Measurements from ENCODE around the gene HM13. TPM values are rescaled to one million over a fixed set of nuclear protein-coding genes. Genes with fewer than 3 reads are reported as not detected.

The HM13 gene
- total and polyA plus RNA-seq, 2 experiments from 2014 or later: 126 to 150 TPM

DNA sequence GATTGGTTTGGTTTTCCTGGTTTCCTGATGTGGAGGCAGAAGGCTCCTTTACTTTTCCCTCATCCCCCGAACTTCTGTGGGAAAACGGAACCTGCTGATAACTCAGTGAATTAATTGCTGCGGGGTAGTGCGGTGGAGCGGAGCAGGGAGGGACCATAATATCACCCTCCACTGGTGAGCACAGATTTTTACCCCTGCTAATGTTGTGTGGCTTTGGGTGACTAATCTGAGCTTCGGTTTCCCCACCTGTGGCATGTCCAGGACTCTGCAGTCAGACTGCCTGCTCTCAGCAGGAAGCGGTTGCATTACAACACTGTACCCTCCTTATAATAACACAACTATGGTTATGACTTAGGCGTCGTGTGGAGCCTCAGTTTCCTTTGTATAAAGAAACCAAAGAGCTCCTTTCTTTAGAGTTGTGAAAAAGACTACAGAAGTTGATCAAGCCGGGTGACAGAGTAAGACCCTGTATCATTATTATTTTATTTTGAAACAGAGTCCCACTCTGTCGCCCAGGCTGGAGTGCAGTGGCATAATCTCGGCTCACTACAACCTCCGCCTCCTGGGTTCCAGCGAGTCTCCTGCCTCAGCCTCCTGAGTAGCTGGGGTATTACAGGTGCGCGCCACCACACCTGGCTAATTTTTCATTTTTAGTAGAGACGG, 88.7 kb downstream of the HM13 start:
- H3K79me2 ChIP-seq (replicated peaks; ENCODE audit: insufficient read depth): peaks cover 19% of the 10 kb centered on the region
- Mint-ChIP-seq H3K9me3 (peaks cover 5% of the 10 kb centered on the region; the same call in 1 of the 3 replicates), H3K27ac (no peak overlapping the region; the same call in 1 of the 2 replicates), H3K27me3 (ENCODE audit: insufficient read depth, low read depth, poor library complexity) (peaks cover 41% of the 10 kb centered on the region), H3K4me1 (peaks cover 30% of the 10 kb centered on the region), H3K36me3 (ENCODE audit: low read depth) (peaks cover 13% of the 10 kb centered on the region), H3K4me3 (peak overlapping the region; percentile 20; the same call in 1 of the 3 replicates)
- no peaks in the 10 kb centered on the region for H3K27me3 ChIP-seq (ENCODE audit: insufficient read depth)
- H3K4me1 ChIP-seq (ENCODE audit: insufficient read depth): peaks cover 35% of the 10 kb centered on the region
- H3K4me2 ChIP-seq: peak overlapping the region; percentile 35; the same call in 1 of the 2 replicates
- no peak overlapping the region for H3K4me3 ChIP-seq
- H3F3A ChIP-seq (replicated peaks; ENCODE audit: low read depth): peaks cover 34% of the 10 kb centered on the region
- no peaks in the 10 kb centered on the region for H3K9me2 ChIP-seq (ENCODE audit: insufficient read depth)
- TF ChIP-seq, protein P1, sequence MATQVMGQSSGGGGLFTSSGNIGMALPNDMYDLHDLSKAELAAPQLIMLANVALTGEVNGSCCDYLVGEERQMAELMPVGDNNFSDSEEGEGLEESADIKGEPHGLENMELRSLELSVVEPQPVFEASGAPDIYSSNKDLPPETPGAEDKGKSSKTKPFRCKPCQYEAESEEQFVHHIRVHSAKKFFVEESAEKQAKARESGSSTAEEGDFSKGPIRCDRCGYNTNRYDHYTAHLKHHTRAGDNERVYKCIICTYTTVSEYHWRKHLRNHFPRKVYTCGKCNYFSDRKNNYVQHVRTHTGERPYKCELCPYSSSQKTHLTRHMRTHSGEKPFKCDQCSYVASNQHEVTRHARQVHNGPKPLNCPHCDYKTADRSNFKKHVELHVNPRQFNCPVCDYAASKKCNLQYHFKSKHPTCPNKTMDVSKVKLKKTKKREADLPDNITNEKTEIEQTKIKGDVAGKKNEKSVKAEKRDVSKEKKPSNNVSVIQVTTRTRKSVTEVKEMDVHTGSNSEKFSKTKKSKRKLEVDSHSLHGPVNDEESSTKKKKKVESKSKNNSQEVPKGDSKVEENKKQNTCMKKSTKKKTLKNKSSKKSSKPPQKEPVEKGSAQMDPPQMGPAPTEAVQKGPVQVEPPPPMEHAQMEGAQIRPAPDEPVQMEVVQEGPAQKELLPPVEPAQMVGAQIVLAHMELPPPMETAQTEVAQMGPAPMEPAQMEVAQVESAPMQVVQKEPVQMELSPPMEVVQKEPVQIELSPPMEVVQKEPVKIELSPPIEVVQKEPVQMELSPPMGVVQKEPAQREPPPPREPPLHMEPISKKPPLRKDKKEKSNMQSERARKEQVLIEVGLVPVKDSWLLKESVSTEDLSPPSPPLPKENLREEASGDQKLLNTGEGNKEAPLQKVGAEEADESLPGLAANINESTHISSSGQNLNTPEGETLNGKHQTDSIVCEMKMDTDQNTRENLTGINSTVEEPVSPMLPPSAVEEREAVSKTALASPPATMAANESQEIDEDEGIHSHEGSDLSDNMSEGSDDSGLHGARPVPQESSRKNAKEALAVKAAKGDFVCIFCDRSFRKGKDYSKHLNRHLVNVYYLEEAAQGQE (IDR thresholded peaks at IDR 0.05; ENCODE audit: unreplicated experiment): no peak
- TF ChIP-seq EZH2phosphoT487 (IDR thresholded peaks at IDR 0.05; ENCODE audit: unreplicated experiment) (no peak), EZH2 (IDR thresholded peaks at IDR 0.05; ENCODE audit: low read depth, unreplicated experiment) (no peak), POLR2AphosphoS5 (IDR thresholded peaks at IDR 0.05; ENCODE audit: low read depth) (no peak), CREB1 (CRISPR knock-in tag; IDR thresholded peaks at IDR 0.05; ENCODE audit: low read depth) (no peak), JUNB (IDR thresholded peaks at IDR 0.05; ENCODE audit: unreplicated experiment) (no peak), NANOG (IDR thresholded peaks at IDR 0.05; ENCODE audit: borderline replicate concordance) (no peak), STAT1 (IDR thresholded peaks at IDR 0.05; ENCODE audit: unreplicated experiment) (no peak), ZNF114 (CRISPR knock-in tag; IDR thresholded peaks at IDR 0.05) (no peak)
- TF ChIP-seq, protein P2, sequence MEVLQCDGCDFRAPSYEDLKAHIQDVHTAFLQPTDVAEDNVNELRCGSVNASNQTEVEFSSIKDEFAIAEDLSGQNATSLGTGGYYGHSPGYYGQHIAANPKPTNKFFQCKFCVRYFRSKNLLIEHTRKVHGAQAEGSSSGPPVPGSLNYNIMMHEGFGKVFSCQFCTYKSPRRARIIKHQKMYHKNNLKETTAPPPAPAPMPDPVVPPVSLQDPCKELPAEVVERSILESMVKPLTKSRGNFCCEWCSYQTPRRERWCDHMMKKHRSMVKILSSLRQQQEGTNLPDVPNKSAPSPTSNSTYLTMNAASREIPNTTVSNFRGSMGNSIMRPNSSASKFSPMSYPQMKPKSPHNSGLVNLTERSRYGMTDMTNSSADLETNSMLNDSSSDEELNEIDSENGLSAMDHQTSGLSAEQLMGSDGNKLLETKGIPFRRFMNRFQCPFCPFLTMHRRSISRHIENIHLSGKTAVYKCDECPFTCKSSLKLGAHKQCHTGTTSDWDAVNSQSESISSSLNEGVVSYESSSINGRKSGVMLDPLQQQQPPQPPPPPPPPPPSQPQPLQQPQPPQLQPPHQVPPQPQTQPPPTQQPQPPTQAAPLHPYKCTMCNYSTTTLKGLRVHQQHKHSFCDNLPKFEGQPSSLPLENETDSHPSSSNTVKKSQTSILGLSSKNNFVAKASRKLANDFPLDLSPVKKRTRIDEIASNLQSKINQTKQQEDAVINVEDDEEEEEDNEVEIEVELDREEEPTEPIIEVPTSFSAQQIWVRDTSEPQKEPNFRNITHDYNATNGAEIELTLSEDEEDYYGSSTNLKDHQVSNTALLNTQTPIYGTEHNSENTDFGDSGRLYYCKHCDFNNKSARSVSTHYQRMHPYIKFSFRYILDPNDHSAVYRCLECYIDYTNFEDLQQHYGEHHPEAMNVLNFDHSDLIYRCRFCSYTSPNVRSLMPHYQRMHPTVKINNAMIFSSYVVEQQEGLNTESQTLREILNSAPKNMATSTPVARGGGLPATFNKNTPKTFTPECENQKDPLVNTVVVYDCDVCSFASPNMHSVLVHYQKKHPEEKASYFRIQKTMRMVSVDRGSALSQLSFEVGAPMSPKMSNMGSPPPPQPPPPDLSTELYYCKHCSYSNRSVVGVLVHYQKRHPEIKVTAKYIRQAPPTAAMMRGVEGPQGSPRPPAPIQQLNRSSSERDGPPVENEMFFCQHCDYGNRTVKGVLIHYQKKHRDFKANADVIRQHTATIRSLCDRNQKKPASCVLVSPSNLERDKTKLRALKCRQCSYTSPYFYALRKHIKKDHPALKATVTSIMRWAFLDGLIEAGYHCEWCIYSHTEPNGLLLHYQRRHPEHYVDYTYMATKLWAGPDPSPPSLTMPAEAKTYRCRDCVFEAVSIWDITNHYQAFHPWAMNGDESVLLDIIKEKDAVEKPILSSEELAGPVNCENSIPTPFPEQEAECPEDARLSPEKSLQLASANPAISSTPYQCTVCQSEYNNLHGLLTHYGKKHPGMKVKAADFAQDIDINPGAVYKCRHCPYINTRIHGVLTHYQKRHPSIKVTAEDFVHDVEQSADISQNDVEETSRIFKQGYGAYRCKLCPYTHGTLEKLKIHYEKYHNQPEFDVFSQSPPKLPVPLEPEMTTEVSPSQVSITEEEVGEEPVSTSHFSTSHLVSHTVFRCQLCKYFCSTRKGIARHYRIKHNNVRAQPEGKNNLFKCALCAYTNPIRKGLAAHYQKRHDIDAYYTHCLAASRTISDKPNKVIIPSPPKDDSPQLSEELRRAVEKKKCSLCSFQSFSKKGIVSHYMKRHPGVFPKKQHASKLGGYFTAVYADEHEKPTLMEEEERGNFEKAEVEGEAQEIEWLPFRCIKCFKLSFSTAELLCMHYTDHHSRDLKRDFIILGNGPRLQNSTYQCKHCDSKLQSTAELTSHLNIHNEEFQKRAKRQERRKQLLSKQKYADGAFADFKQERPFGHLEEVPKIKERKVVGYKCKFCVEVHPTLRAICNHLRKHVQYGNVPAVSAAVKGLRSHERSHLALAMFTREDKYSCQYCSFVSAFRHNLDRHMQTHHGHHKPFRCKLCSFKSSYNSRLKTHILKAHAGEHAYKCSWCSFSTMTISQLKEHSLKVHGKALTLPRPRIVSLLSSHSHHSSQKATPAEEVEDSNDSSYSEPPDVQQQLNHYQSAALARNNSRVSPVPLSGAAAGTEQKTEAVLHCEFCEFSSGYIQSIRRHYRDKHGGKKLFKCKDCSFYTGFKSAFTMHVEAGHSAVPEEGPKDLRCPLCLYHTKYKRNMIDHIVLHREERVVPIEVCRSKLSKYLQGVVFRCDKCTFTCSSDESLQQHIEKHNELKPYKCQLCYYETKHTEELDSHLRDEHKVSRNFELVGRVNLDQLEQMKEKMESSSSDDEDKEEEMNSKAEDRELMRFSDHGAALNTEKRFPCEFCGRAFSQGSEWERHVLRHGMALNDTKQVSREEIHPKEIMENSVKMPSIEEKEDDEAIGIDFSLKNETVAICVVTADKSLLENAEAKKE (CRISPR knock-in tag; IDR thresholded peaks at IDR 0.05): no peak
- TF ChIP-seq, protein P3, sequence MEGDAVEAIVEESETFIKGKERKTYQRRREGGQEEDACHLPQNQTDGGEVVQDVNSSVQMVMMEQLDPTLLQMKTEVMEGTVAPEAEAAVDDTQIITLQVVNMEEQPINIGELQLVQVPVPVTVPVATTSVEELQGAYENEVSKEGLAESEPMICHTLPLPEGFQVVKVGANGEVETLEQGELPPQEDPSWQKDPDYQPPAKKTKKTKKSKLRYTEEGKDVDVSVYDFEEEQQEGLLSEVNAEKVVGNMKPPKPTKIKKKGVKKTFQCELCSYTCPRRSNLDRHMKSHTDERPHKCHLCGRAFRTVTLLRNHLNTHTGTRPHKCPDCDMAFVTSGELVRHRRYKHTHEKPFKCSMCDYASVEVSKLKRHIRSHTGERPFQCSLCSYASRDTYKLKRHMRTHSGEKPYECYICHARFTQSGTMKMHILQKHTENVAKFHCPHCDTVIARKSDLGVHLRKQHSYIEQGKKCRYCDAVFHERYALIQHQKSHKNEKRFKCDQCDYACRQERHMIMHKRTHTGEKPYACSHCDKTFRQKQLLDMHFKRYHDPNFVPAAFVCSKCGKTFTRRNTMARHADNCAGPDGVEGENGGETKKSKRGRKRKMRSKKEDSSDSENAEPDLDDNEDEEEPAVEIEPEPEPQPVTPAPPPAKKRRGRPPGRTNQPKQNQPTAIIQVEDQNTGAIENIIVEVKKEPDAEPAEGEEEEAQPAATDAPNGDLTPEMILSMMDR (conservative IDR thresholded peaks at IDR 0.05; ENCODE audit: low read depth in 2 of 2): no peak
- TF ChIP-seq, protein P4, sequence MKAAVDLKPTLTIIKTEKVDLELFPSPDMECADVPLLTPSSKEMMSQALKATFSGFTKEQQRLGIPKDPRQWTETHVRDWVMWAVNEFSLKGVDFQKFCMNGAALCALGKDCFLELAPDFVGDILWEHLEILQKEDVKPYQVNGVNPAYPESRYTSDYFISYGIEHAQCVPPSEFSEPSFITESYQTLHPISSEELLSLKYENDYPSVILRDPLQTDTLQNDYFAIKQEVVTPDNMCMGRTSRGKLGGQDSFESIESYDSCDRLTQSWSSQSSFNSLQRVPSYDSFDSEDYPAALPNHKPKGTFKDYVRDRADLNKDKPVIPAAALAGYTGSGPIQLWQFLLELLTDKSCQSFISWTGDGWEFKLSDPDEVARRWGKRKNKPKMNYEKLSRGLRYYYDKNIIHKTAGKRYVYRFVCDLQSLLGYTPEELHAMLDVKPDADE (IDR thresholded peaks at IDR 0.05): no peak
- no peak overlapping the region for H3K27ac ChIP-seq (ENCODE audit: low read depth)
- no peak overlapping the region for H2AFZ ChIP-seq
- DNase-seq (ENCODE audit: low spot score) (no peak), ATAC-seq (no peak)
- no peaks in the 10 kb centered on the region for H4K20me1 ChIP-seq (replicated peaks; ENCODE audit: insufficient read depth)
- H3K36me3 ChIP-seq (ENCODE audit: insufficient read depth): no peaks in the 10 kb centered on the region

Measured in GM23338 (cell line).